ENCODE data around the gene E2F2.
A peak's percentile ranks its signal among the peaks of the same experiment; 100 is the strongest.

The E2F2 gene

DNA sequence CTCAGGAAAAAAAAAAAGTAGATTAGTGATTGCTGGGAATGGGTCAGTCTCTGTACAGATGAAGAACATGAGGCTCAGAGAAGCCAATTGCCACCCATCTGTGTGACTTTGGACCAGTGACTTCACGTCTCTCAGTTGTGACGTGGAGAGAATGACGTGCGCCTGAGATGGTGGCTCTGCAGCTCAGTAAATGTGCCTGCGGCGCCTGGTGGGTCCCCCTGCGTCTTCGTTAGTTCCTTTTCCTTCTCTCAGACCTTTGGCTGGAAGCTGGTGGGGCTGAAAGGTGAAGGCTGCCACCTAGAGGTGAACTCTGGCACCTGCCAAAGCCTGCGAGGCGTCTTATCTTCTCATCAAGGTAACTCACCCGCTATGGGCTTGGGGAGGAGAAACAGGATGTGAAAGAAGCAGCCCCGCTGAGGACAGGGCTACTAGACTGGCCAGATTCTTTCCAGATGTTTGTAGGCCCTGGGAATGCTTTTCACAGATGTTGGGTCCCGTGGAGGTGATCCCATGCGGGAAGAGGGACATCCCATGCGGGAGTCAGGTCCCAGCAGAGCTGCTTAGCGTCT, 8.7 kb upstream of the E2F2 start:
- peaks cover 14% of the 10 kb centered on the region for H3K4me1 ChIP-seq (ENCODE audit: insufficient read depth, low read length, poor library complexity, severe bottlenecking)
- H3K36me3 ChIP-seq (ENCODE audit: insufficient read depth, low read length) = no peaks in the 10 kb centered on the region

GRCh38 chr1:23537296-23537973, 6.4 kb upstream of the E2F2 start:
- peaks cover 29% of the 10 kb centered on the region for H3K4me1 ChIP-seq (ENCODE audit: insufficient read depth, low read length, poor library complexity, severe bottlenecking)
- no peak for TF ChIP-seq CTCF (conservative IDR thresholded peaks at IDR 0.05; ENCODE audit: low read length)
- TF ChIP-seq EZH2phosphoT487 (IDR thresholded peaks at IDR 0.05; ENCODE audit: borderline replicate concordance) = no peak
- no peak overlapping the region for H3K4me2 ChIP-seq (ENCODE audit: low read depth, low read length, poor library complexity, severe bottlenecking)
- H3K9me2 ChIP-seq (replicated peaks; ENCODE audit: low read depth, low read length) = no peaks in the 10 kb centered on the region
- no peaks in the 10 kb centered on the region for H4K20me1 ChIP-seq (ENCODE audit: insufficient read depth, low read length, poor library complexity, severe bottlenecking)
- H3K36me3 ChIP-seq (ENCODE audit: insufficient read depth, low read length) = no peaks in the 10 kb centered on the region
- no peaks in the 10 kb centered on the region for H3K9me3 ChIP-seq (ENCODE audit: insufficient read depth, low read depth, low read length)
- H3K79me2 ChIP-seq (ENCODE audit: insufficient read depth, low read length) = no peaks in the 10 kb centered on the region
- no peak overlapping the region for H3K4me3 ChIP-seq (ENCODE audit: low read length, poor library complexity, severe bottlenecking)
- H3K27me3 ChIP-seq (ENCODE audit: insufficient read depth, low read length, poor library complexity, severe bottlenecking) = no peaks in the 10 kb centered on the region
- no peak overlapping the region for H2AFZ ChIP-seq (ENCODE audit: low read length)
- H3K9ac ChIP-seq (ENCODE audit: low read depth, low read length, poor library complexity, severe bottlenecking) = no peak overlapping the region
- 0 out of 2 replicates have a peak, but pooled peaks cover 3% of the 10 kb centered on the region for H3F3A ChIP-seq (ENCODE audit: low read depth)

More for the DNA sequence above, 8.7 kb upstream of the E2F2 start:
- TF ChIP-seq CTCF (conservative IDR thresholded peaks at IDR 0.05; ENCODE audit: low read length) = peak; percentile 96
- no peak for TF ChIP-seq EZH2phosphoT487 (IDR thresholded peaks at IDR 0.05; ENCODE audit: borderline replicate concordance)
- H2AFZ ChIP-seq (ENCODE audit: low read length) = peak overlapping the region; percentile 90
- 0 out of 2 replicates have a peak, but pooled peaks cover 3% of the 10 kb centered on the region for H3F3A ChIP-seq (ENCODE audit: low read depth)
- no peaks in the 10 kb centered on the region for H3K27me3 ChIP-seq (ENCODE audit: insufficient read depth, low read length, poor library complexity, severe bottlenecking)
- peak overlapping the region; percentile 44 for H3K4me2 ChIP-seq (ENCODE audit: low read depth, low read length, poor library complexity, severe bottlenecking)
- H3K9ac ChIP-seq (ENCODE audit: low read depth, low read length, poor library complexity, severe bottlenecking) = peak overlapping the region; percentile 31
- no peaks in the 10 kb centered on the region for H4K20me1 ChIP-seq (ENCODE audit: insufficient read depth, low read length, poor library complexity, severe bottlenecking)
- no peaks in the 10 kb centered on the region for H3K9me2 ChIP-seq (replicated peaks; ENCODE audit: low read depth, low read length)
- no peaks in the 10 kb centered on the region for H3K79me2 ChIP-seq (ENCODE audit: insufficient read depth, low read length)
- H3K4me3 ChIP-seq (ENCODE audit: low read length, poor library complexity, severe bottlenecking) = peak overlapping the region; percentile 38
- H3K9me3 ChIP-seq (ENCODE audit: insufficient read depth, low read depth, low read length) = no peaks in the 10 kb centered on the region

DNA sequence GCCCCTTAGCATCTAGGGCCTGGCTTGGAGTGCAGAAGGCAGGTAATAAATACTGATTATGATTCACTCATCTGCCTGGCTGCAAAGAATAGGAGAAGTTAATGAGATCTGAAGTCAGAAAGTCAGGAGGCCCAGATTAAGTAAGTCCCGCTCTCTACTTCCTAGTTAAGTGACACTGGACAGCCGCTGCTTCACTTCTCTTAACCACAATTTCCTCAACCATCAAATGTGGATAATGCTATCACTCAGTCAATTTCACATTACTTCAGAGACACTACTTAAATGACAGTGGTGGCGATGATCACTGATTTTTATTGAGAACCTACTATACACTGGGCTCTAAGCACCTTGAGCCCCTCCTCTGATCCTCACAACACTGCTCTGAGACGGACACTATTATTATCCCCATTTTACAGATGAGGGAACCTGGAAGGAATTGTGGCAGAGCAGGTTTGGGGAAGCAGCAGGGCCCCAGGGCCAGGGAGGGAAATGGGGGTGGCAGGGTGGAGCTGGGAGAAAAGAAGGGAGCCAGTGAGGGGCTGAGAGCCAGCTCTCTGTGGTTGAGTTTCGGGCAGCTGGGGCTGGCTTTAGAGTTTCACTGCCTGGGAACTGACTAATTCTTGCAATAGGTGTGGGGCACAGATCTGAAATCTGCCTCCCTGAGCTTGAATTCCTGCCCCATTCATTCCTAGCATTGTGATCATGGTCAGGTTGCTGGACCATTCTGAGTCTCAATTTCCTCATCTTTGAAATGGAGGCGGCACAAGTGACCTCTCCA, 2.4 kb upstream of the E2F2 start:
- no peaks in the 10 kb centered on the region for H3K9me2 ChIP-seq (replicated peaks; ENCODE audit: low read depth, low read length)
- no peak overlapping the region for H2AFZ ChIP-seq (ENCODE audit: low read length)
- no peaks in the 10 kb centered on the region for H3K9me3 ChIP-seq (ENCODE audit: insufficient read depth, low read depth, low read length)
- no peak overlapping the region for H3K9ac ChIP-seq (ENCODE audit: low read depth, low read length, poor library complexity, severe bottlenecking)
- H3K27me3 ChIP-seq (ENCODE audit: insufficient read depth, low read length, poor library complexity, severe bottlenecking) = peaks cover 5% of the 10 kb centered on the region
- no peak for TF ChIP-seq CTCF (conservative IDR thresholded peaks at IDR 0.05; ENCODE audit: low read length)
- no peak overlapping the region for H3K4me3 ChIP-seq (ENCODE audit: low read length, poor library complexity, severe bottlenecking)
- no peaks in the 10 kb centered on the region for H3K36me3 ChIP-seq (ENCODE audit: insufficient read depth, low read length)
- peak overlapping the region; percentile 47 for H3K4me2 ChIP-seq (ENCODE audit: low read depth, low read length, poor library complexity, severe bottlenecking)
- peaks cover 22% of the 10 kb centered on the region for H3K79me2 ChIP-seq (ENCODE audit: insufficient read depth, low read length)
- peaks cover 60% of the 10 kb centered on the region for H3K4me1 ChIP-seq (ENCODE audit: insufficient read depth, low read length, poor library complexity, severe bottlenecking)
- no peaks in the 10 kb centered on the region for H4K20me1 ChIP-seq (ENCODE audit: insufficient read depth, low read length, poor library complexity, severe bottlenecking)
- peaks cover 16% of the 10 kb centered on the region for H3F3A ChIP-seq (ENCODE audit: low read depth)
